ENCODE results near the gene ZNF8.
"Not testable (repeated sequence)": the region's sequence is repeated elsewhere in the genome, so short reads cannot be mapped to it uniquely, and the experiment has no call there.

ZNF8 gene

DNA sequence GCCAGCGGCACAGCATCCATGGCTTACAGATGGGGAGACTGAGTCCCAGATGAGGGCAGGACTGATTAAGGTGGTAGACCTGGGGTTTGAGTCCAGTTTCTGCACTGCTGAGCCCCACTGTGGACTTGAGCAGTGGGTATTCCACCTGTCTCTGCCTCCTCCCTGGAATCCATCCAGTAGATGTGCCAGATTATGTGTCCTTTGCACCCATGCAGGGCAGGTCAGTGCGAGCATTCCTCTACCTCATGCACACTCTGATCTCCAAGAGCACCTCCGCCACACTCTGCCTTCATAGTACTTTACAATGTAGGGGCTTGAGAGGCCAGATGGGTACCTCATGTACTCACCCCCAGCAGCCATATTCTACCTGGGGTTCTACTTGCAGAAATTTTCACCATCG lies 58.1 kb downstream of the ZNF8 start:
- DNase-seq (ENCODE audit: low read depth) = no peak

DNA sequence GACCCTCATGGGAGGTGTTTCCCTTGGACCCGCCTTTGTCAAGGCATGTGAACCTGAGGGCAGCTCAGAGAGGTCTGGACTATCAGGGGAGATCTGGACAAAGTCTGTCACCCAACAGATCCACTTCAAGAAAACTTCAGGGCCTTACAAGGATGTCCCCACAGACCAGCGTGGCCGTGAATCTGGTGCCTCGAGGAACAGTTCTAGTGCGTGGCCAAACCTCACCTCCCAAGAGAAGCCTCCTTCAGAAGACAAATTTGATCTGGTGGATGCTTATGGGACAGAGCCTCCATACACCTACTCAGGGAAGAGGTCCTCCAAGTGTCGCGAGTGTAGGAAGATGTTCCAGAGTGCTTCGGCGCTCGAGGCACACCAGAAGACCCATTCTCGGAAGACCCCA lies 59.6 kb downstream of the ZNF8 start:
- no peak for DNase-seq (ENCODE audit: low read depth)

DNA sequence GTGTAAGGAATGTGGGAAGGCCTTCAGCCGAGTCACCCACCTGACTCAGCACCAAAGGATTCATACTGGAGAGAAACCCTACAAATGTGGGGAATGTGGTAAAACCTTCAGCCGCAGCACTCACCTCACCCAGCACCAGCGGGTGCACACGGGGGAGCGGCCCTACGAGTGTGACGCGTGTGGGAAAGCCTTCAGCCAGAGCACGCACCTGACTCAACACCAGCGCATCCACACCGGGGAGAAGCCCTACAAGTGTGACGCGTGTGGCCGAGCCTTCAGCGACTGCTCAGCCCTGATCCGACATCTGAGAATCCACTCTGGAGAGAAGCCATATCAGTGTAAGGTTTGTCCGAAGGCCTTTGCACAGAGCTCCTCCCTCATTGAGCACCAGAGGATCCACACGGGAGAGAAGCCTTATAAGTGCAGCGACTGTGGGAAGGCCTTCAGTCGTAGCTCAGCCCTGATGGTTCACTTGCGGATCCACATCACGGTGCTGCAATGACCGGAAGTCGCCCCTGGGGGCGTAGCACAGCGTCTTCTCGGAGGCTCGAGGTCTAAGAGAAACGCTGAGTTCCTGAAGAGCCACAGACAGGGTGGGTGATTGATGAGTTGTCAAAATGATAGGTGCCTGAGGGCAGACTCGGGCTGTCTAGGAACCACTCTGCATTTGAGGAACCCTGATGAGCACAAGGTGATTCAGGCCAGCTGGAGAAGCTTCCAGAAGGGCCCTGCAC lies 60.2 kb downstream of the ZNF8 start:
- no peak for DNase-seq (ENCODE audit: low read depth)

DNA sequence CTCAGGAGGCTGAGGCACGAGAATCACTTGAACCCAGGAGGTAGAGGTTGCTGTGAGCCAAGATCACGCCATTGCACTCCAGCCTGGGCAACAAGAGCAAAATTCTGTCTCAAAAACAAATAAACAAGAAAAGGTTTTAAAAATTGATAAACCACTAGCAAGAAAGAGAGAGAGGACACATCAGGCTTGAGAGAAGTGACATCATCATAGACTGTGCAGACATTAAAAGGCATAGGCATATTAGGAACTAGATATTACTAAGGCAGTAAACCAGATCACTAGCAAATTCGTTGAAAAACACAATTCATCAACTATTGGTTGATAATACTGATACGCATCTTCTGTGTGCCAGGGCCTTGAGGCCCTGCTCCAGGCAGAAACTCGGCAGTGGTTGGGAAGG lies 66.8 kb downstream of the ZNF8 start:
- no peak for DNase-seq (ENCODE audit: low read depth)

DNA sequence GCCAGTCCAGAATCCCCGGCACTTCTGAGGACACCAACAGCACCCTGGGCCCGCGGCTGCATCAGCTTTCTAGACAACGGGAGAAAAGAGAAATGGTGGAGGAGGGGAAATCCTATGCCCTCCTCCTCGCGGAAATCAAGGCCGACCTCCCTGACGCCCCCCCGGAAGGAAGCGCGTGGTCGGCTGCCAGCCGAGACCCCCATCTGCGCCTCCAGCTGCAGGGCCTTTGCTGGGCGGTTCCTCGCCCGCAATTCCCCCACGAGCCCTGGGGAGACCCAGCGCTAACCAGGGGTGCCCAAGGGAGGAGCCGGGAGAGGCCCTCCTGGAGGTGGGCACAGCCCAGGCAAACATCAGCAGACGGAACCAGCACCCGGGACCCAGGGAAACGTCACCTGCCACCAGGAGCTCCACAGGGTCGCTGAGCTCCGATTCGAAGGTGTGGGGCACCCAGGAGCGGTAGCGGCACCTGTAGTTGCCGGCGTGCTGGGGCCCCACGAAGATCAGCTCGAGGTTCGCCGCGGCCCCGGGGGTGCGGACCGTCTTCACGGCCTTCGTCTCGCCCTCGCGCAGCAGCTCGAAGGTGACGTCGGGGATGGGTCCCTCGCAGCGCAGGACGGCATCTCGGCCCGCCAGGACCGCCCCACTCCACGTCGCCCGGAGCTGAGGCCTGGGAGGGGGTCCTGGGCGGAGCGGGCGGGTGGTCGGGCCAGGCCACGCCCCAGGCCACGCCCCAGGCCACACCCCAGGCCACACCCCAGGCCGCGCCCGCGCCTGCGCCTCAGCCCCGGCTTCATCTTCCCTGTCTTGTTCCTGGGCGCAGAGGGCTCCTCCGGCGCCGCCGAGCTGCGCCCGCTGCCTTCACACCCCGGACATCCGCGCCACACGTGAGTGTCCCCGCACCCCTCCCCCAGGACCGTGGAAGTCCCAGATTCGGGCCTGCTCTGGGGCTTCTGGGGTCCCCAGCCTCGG lies 68.5 kb downstream of the ZNF8 start:
- peak; percentile 79 for DNase-seq (ENCODE audit: low read depth)

DNA sequence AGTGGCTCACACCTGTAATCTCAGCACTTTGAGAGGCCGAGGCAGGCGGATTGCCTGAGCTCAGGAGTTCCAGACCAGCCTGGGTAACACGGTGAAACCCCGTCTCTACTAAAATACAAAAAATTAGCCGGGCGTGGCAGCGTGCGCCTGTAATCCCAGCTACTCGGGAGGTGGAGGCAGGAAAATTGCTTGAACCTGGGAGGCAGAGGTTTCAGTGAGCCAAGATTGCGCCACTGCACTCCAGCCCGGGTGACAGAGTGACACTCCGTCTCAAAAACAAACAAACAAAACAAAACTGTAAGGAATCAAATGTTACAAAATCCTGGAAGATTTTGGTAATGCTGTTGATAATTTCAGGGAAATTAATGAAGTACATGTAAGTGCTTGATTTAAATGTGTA lies 69.3 kb downstream of the ZNF8 start:
- not testable (repeated sequence) for DNase-seq (ENCODE audit: low read depth)

DNA sequence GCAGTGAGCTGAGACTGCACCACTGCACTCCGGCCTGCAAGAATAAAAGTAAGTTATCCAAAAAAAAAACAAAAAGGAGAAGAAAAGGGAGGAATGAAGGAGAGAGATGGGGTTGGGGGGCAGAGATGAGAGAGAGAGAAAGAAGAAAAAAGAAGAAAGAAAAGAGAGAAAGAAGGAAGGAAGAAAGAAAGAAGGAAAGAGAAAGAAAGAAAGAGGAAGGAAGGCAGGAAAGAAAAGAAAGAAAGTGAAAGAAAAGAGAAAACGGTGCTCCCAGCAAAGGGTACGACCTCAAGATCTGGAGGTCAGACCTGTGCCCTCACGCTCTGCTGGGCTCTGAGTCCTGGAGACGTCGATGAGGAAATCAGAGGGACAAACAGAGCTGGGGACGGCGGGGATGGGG lies 70.8 kb downstream of the ZNF8 start:
- no peak for DNase-seq (ENCODE audit: low read depth)

DNA sequence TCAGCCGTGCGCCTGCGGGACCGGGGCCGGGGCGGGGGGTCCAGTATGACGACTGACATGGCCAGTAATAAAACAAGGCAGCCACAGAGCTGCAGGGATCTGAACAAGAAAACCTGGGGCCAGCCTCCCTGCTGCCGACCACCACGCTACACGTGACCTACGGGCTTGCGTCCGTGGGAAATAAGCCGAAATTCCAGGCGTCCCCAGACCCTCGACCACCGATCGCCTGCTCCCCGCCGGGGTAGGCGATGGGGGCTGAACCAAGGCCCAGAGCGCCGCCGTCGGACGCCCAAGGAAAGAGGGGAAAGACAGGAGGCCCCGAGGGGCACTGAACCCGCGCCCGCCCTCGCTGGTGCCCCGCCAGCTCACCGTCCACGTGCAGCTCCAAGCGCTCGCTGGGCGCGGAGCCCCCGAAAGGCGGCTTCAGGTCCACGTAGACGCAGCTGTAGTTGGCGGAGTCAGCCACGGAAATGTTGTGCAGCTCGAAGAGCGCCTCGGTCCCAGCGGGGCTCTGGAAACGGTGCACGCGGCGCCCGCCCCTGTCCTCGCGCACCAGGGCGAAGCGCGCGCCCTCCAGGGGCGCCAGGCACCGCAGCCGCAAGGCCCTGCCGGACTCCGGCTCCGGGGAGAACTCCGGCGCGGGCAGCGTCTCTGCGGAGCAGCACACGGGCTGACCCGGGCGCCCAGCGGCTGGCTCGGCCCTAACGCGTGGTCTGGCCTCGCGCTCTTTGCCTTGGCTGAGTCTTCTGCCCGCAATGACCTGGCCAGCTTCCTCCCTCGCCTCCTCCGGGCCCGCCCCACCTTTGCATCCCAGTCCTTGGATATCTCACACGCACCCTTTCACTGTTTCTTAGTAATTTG lies 71.5 kb downstream of the ZNF8 start:
- DNase-seq (ENCODE audit: low read depth) = no peak

DNA sequence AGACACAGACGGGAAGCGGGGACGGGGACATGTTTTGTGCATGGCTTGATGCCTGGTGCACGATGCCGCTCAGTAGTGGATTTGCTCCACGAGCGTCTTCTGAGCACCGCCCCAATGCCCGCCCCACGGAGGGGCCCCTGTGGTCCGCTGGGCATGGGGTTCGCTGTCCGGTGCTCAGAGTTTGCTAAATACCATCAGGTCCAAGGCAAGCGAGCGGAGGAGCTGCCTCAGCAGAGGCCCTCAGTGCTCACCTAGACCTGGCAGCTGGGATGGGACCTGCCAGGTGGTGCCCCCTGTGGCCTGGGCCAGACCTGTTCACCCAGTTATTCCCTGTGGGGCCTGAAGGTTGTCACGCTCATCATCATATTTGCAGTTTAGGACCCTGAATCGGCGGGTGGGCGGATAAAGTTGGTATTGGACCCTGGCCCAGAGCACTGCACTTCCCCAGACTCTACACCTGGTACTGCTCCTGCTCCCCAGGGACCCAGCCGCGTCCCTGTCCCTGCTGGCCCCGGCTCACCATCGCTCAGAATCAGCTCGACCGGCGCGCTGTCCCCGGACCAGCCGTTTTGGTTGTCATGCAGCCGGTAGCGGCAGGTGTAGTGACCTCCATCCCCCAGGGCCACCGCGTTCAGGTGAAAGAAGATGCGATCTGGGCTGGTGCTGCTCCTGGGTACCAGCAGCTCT lies 72.3 kb downstream of the ZNF8 start:
- no peak for DNase-seq (ENCODE audit: low read depth)

DNA sequence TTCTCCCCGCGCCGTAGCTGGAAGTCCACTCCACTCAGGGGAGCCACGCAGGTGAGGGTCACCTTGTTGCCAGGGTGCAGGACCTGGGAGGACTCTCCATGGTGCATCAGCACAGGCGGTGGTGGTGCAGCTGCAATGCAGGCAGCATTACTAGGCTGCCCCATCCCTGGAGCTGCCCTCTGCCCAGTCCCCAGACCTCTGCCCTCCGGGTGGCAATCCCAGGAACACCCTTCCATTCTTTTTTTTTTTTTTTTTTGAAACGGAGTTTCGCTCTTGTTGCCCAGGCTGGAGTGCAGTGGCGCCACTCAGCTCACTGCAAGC lies 72.8 kb downstream of the ZNF8 start:
- no peak for DNase-seq (ENCODE audit: low read depth)

DNA sequence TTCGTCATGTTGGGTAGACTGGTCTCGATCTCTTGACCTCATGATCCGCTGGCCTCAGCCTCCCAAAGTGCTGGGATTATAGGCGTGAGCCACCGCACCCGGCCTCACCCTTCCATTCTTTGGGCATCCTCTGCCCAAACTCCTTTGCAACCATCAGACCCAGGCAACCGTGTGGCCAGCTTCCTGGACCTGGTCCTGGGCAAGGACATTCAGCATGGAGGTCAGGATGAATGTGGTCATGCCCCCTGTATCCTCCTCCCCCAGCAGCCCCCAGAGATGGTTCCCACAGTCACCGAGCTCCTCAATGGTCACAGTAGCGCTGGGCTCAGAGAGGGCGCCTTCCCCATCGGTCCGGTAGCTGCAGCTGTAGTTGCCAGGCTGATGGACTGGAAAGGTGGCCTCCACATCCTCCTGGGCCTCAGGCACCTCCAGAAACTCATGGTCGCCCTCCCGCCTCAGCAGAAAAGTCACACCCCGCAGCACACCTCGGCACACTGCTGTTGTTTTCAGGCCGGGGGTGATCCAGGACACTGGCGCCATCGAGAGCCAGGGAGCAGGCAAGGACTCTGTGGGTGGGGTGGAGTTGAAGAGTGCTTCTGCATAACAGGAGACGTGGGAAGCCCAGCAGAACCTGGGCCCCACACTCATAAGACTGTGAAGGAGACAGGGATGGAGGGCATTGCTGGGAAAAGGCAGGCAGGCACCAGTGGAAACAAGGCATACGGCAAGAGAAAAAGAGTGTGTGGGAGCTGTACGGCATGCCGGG lies 73.4 kb downstream of the ZNF8 start:
- no peak for DNase-seq (ENCODE audit: low read depth)
